GM18907 (cell line): Measurements from ENCODE around the gene TM9SF4.

ENCODE experiments used
- ATAC-seq: cut with Tn5 transposase; IDR thresholded peaks from one replicate; pipeline ENCODE4 v1.9.1; 2021; ENCODE audit warnings: mild to moderate bottlenecking, moderate library complexity; ENCODE audit not compliant: unreplicated experiment

The TM9SF4 gene

GRCh38 chr20:32126919-32127318 is 17.4 kb downstream of the TM9SF4 start:
- no peak for ATAC-seq

GRCh38 chr20:32127347-32127746 is 17.8 kb downstream of the TM9SF4 start:
- no peak for ATAC-seq

- no peak for ATAC-seq
Measured at GRCh38 chr20:32128167-32128566, 18.7 kb downstream of the TM9SF4 start.

- no peak for ATAC-seq
Measured at GRCh38 chr20:32129863-32130262, 20.3 kb downstream of the TM9SF4 start.

GRCh38 chr20:32130352-32130751 is 20.8 kb downstream of the TM9SF4 start:
- ATAC-seq, result no peak

- no peak for ATAC-seq
Measured at GRCh38 chr20:32130965-32131364, 21.5 kb downstream of the TM9SF4 start.

- peak; percentile 75 for ATAC-seq
Measured at GRCh38 chr20:32132911-32133549, 23.5 kb downstream of the TM9SF4 start.

- no peak for ATAC-seq
Measured at GRCh38 chr20:32134026-32134425, 24.5 kb downstream of the TM9SF4 start.

- no peak for ATAC-seq
Measured at GRCh38 chr20:32135983-32136515, 26.5 kb downstream of the TM9SF4 start.

- ATAC-seq, result no peak
Measured at GRCh38 chr20:32138921-32139320, 29.4 kb downstream of the TM9SF4 start.

- ATAC-seq, result no peak
Measured at GRCh38 chr20:32139947-32140346, 30.4 kb downstream of the TM9SF4 start.

- ATAC-seq, result no peak
Measured at GRCh38 chr20:32140603-32141002, 31.1 kb downstream of the TM9SF4 start.

GRCh38 chr20:32141465-32141980 is 32.0 kb downstream of the TM9SF4 start:
- no peak for ATAC-seq

- no peak for ATAC-seq
Measured at GRCh38 chr20:32142088-32142487, 32.6 kb downstream of the TM9SF4 start.

- no peak for ATAC-seq
Measured at GRCh38 chr20:32142991-32143390, 33.5 kb downstream of the TM9SF4 start.

GRCh38 chr20:32144898-32145662 is 35.6 kb downstream of the TM9SF4 start:
- no peak for ATAC-seq

GRCh38 chr20:32149566-32150170 is 40.2 kb downstream of the TM9SF4 start:
- no peak for ATAC-seq

- no peak for ATAC-seq
Measured at GRCh38 chr20:32150291-32150848, 40.9 kb downstream of the TM9SF4 start.

GRCh38 chr20:32152421-32153155 is 43.1 kb downstream of the TM9SF4 start:
- ATAC-seq, result no peak

GRCh38 chr20:32153156-32153665 is 43.7 kb downstream of the TM9SF4 start:
- ATAC-seq, result no peak
